Left lobe of liver (tissue), 2 donors: Measurements from ENCODE around the gene CLTC. TPM values are rescaled to one million over a fixed set of nuclear protein-coding genes. Genes with fewer than 3 reads are reported as not detected.
A peak's percentile ranks its signal among the peaks of the same experiment; 100 is the strongest.

Experiments
- ATAC-seq: fragments of 200-7000 bp; cut with Tn5 transposase; one replicate; pipeline ENCODE4 v1.9.1; 2020; ENCODE audit warnings: mild to moderate bottlenecking, moderate library complexity
- DNase-seq: peaks from one replicate; pipeline ENCODE4 v3.0.0-alpha.2; 2020; ENCODE audit warnings: low spot score
- total RNA-seq: library from RNA; stranded (reverse); gene quantifications from one replicate; pipeline ENCODE4 v1.2.1, GENCODE V29; 2021
- donor health status: DM: no; HTN: no; CAD: no; lungs with moderate emphysema.
- donor health status: DM: no; HTN: yes; CAD: no.

The CLTC gene
- total RNA-seq, 1 donor from 2014 or later = 111 TPM

GRCh38 chr17:59678918-59679317 is 59.2 kb downstream of the CLTC start:
- DNase-seq = no peak
- ATAC-seq = no peak

GRCh38 chr17:59680314-59680713 is 60.6 kb downstream of the CLTC start:
- DNase-seq = no peak
- ATAC-seq = no peak

DNA sequence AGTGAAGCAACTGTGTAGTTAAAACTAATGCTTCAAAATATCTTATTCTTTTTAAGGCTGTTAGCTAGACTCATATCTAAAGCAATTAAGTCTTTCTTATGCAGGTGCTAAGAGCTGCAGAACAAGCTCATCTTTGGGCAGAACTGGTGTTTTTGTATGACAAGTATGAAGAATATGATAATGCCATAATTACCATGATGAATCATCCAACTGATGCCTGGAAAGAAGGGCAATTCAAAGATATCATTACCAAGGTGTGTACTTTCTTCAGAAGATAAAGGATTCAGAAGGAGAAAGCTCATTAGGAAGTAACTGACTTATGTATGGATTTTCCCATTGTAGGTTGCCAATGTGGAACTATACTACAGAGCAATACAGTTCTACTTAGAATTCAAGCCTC is 63.6 kb downstream of the CLTC start:
- ATAC-seq (no peak), DNase-seq (no peak)

GRCh38 chr17:59684967-59685366 is 65.3 kb downstream of the CLTC start:
- ATAC-seq = no peak
- DNase-seq = no peak

DNA sequence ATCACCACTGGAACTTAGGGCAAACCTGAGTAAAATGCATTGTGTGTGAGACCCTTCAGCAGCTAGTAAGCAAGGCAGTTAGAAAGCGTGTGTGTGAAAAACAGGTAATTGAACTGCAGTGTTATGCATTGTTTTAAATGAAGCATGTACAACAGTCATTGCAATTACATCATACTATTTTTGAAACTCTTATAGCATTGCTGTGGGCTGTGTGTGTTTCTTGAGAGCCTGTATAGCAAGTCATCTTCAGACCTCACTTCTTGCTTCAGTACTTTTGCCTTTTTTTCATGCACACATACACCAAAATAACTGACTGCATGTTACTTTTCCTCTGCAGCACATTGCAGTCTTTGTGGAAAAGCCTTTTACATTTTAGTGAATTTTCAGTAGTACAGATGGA is 68.3 kb downstream of the CLTC start:
- DNase-seq (no peak), ATAC-seq (no peak)

GRCh38 chr17:59688496-59688895 is 68.8 kb downstream of the CLTC start:
- DNase-seq (no peak), ATAC-seq (no peak)

DNA sequence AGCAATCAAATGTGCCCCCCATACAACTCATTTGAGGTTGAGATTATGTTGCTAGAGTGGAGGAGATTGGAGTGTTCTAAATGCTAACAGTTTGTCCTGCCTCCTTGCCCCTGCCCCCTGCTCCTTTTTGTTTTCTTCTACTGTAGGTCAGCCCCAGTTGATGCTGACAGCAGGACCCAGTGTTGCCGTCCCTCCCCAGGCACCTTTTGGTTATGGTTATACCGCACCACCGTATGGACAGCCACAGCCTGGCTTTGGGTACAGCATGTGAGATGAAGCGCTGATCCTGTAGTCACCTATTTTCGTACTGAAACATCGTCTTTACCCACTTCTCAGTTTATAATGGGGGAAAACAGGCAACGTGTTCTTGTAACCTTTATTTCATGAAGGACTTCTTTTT is 73.9 kb downstream of the CLTC start:
- DNase-seq (no peak), ATAC-seq (peak; percentile 6)

GRCh38 chr17:59694344-59694743 is 74.6 kb downstream of the CLTC start:
- DNase-seq (no peak), ATAC-seq (no peak)

DNA sequence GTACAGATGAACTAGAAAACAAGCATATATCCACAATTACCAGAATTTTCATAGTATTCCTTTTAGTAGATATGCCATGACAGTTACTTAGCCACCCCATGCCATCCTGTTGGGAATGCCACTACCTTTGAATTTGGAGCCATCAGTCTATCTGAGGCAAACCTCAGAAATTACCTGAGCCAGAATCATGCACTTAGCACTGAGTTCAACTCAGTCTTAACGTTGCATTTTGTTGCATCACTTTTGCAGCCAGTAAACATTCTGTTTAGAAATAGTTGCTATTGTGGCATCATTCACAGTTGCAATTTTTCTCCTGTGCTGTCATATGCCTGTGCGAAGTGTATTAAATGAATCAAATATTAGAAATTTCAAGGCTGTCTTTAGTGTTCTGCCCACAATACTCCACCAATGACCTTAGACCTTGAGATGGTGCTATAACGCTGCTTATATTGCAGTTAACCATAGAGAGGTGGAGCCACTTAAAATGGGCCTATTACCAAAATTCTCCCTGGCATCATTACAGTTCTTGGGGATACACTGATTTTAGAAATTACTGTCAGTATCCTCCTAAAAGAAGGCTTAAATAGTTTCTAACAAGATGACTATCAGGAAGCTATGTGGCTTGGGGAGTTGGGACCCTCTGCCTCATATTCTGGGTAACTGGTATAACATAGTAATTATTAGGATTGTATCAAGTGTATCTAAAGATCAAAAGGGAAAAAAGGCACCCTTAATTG is 76.4 kb downstream of the CLTC start:
- DNase-seq = no peak
- ATAC-seq = peak; percentile 21

DNA sequence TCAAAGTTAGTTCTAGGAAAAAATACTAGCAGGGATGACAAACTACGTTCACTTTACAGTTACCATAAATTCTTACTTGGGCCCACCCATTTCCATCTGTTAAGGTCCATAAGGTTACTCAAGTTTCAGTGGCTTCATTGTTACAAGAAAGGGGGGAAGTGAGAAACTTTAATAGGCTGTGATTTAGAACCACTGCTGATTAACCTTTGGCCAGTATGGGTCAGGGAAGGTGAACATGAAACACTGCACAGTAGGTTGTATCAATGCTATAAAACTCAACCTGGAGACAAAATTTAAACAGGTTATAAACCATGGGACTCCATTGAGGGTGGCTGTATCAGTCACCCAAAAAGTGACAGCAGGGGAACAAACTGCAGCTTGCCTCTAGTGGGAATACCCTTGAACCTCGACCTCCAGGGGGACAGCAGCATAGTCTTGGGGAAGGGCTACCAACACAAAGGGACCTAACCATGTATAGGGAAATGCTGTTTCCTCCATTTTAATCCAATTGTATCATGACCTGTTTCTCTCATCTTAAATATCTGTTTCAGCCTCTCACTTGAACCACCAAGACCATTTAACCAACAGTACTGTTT is 77.1 kb downstream of the CLTC start:
- DNase-seq (no peak), ATAC-seq (peak; percentile 44)

- DNase-seq (no peak), ATAC-seq (no peak)
Observed at GRCh38 chr17:59698143-59698542, 78.4 kb downstream of the CLTC start.

DNA sequence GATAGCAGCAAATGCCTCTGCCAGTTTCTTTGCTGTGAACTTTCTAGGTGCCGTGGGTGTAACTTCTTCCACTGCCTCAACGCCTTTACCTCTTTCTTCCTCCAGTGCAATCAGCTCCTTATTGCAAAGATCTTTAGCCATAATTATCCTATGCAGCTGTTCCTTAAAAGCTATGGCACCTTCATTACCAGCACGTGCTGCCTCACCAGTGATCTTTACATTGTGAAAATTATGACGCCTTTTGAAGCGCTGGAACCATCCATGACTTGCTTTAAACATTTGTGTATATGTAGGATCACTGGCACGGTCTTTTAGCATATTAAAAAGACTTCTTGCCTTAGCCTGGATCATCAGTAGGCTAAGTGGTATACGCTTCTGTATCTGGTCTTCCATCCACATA is 79.5 kb downstream of the CLTC start:
- ATAC-seq = no peak

GRCh38 chr17:59699786-59700185 is 80.1 kb downstream of the CLTC start:
- ATAC-seq (no peak), DNase-seq (no peak)

More for the DNA sequence above, 79.5 kb downstream of the CLTC start:
- DNase-seq = no peak

- ATAC-seq = no peak
- DNase-seq = no peak
Observed at GRCh38 chr17:59702304-59702703, 82.6 kb downstream of the CLTC start.

GRCh38 chr17:59707149-59707970 is 87.7 kb downstream of the CLTC start, which contains the start of the genes PTRH2 and VMP1:
Gene PTRH2 (minus strand): TSS chr17:59707430. CDS start chr17:59697978, 9,452 bp downstream.
Gene VMP1 (plus strand): TSS chr17:59707654. CDS start chr17:59731447, 23,793 bp downstream.
- peak; percentile 98 for DNase-seq
- ATAC-seq = peak; percentile 96

DNA sequence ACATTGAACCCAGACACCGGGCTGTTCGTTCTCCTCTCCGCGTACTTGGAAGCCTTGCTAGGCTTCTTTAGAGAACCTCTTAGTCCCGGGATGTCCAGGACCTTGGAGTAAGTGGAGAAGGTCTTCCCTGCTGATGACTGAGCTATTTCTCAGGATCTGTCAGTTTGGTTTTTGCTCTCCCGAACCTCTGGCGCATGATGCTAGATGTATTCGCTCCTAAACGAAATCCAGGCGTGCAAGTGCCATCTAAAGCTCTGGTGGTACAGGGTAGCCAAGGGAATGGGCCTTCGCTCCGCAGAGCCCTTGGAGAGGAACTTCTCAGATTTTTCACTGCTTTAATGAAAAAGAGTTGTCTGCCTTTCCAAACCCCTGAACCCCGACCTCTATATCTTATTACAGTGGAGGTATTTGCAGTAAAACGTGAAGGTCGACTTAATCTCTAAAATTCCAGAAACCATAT is 88.3 kb downstream of the CLTC start:
- ATAC-seq = peak; percentile 6

DNA sequence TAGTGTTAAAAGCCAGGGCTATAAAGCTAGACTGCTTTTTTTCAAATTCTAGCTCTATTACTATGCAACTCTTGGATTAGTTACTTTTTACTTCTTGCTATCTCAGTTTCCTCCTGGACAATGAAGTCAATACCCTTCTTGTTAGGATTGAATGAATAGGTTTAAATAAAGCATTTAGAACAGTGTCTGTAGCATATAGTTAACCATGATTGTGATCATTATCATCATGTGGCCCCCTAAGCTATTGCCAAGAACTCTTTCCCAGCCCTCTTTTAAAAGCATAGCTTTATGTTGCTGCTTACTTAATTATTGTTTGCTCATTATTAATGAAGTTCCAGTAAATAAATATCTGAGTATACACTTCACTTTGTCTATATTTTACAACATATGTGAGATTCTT is 92.2 kb downstream of the CLTC start:
- DNase-seq = no peak
- ATAC-seq = no peak

More for the DNA sequence above, 88.3 kb downstream of the CLTC start:
- DNase-seq = no peak

DNA sequence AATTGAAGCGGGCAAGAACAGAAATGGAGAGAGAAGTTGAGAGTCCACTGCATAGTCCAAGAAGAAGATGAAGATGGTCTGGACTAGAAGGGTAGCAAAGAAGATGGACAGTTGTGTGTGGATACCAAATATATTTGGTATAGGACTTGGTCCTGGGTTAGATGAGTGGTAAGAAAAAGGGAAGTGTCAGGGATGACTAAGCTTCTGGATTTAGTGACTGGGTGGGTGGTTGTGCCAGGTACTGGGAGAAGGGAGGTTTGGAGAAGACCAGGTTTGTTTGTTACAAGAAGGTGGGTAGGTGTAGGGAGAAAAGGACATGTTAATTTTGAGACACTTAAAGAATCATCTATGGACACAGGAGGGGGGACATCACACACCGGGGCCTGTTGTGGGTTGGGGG is 93.2 kb downstream of the CLTC start:
- no peak for ATAC-seq
- DNase-seq = no peak

- DNase-seq (no peak), ATAC-seq (peak; percentile 19)
Observed at GRCh38 chr17:59714255-59714654, 94.6 kb downstream of the CLTC start.

DNA sequence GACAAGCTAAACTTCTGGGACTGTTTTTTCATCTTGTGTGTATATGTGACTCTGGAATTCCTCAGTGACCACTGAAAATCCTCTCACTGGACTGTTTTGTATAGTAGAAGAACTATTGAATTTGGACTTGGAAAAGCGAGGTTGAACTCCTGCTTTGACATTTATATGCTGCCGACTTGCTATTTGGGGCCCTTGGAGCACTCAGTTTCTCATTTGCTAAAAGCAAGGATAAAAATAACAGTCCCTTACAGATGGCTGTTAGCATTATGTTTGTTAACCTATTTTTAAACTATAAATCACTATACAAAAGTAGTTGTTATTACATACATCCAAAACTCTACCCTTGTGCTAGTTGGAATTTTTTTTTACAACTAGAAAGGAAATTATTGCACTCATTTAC is 96.7 kb downstream of the CLTC start:
- no peak for ATAC-seq
- no peak for DNase-seq

- DNase-seq (no peak), ATAC-seq (no peak)
Observed at GRCh38 chr17:59719526-59719925, 99.8 kb downstream of the CLTC start.

GRCh38 chr17:59722623-59723022 is 102.9 kb downstream of the CLTC start:
- ATAC-seq (no peak), DNase-seq (no peak)
